Caco-2 (cell line): ENCODE measurements around the gene DHRS9. TPM values are rescaled to one million over a fixed set of nuclear protein-coding genes. Genes with fewer than 3 reads are reported as not detected.

Experiments
- BruUV-seq: library from RNA; stranded (reverse); fragments of 400-500 nt; replicated peaks from 2 replicates; lab custom pipeline; 2021; lab: Mats Ljungman, UMichigan
- CTCF ChIA-PET: fragments of 300-600 bp; sonication (Branson Sonifier 250); formaldehyde crosslinking; loops from one replicate; lab custom pipeline; 2022; ENCODE audit warnings: antibody characterized with exemption; lab: Charles Lee
- POLR2A ChIA-PET: fragments of 300-600 bp; sonication (Branson Sonifier 250); formaldehyde crosslinking; loops from one replicate; lab custom pipeline; 2022; ENCODE audit warnings: antibody characterized with exemption; lab: Charles Lee
- DNase-seq, 2 experiments: peaks; one replicate each; pipeline versions ENCODE4 v3.0.0 to v3.0.0-alpha.2; 2020 to 2022
- H3K27me3 ChIP-seq: replicated peaks from 2 replicates; pipeline ENCODE4 v1.6.0; 2011; ENCODE audit warnings: low read length; ENCODE audit not compliant: control insufficient read depth, insufficient read depth
- H3K36me3 ChIP-seq: 2 replicates; pipeline ENCODE4 v1.5.1; 2011; ENCODE audit warnings: low read length; ENCODE audit not compliant: control insufficient read depth, insufficient read depth
- H3K4me1 ChIP-seq: fragments of 250-450 bp; sonication (Bioruptor Pico); 2 replicates; pipeline ENCODE4 v1.5.1; 2020; ENCODE audit warnings: mild to moderate bottlenecking
- H3K4me3 ChIP-seq: 2 replicates; pipeline ENCODE4 v1.5.1; 2011; ENCODE audit warnings: low read depth, mild to moderate bottlenecking, control low read depth, low read length
- H3K9me3 ChIP-seq: fragments of 250-450 bp; sonication (Bioruptor Pico); 2 replicates; pipeline ENCODE4 v1.5.1; 2020; ENCODE audit warnings: mild to moderate bottlenecking, moderate library complexity
- H3K27ac Mint-ChIP-seq: one replicate; pipeline ENCODE4 v1.8.0; 2022; ENCODE audit warnings: mixed read lengths; ENCODE audit not compliant: unreplicated experiment
- H3K27me3 Mint-ChIP-seq: one replicate; pipeline ENCODE4 v1.8.0; 2022; ENCODE audit warnings: mixed read lengths; ENCODE audit not compliant: insufficient read depth, unreplicated experiment
- H3K36me3 Mint-ChIP-seq: one replicate; pipeline ENCODE4 v1.8.0; 2022; ENCODE audit warnings: mild to moderate bottlenecking, mixed read lengths; ENCODE audit not compliant: insufficient read depth, unreplicated experiment
- H3K4me1 Mint-ChIP-seq: one replicate; pipeline ENCODE4 v1.8.0; 2022; ENCODE audit warnings: low read depth, mixed read lengths; ENCODE audit not compliant: unreplicated experiment
- H3K4me3 Mint-ChIP-seq: one replicate; pipeline ENCODE4 v1.8.0; 2022; ENCODE audit warnings: mild to moderate bottlenecking, moderate library complexity, mixed read lengths; ENCODE audit not compliant: unreplicated experiment
- H3K9me3 Mint-ChIP-seq: one replicate; pipeline ENCODE4 v1.8.0; 2022; ENCODE audit warnings: mixed read lengths; ENCODE audit not compliant: unreplicated experiment
- intact Hi-C: fragments of 100-400 bp; cut with micrococcal nuclease; formaldehyde crosslinking; loops from one replicate; pipeline ENCODE4 v1.10.0; 2022; ENCODE audit not compliant: unreplicated experiment
- total RNA-seq: library from RNA; stranded (reverse); gene quantifications from 2 replicates; pipeline ENCODE4 v1.2.3, GENCODE V29; 2022
- TF ChIP-seq, protein P1 (sequence below), 2 experiments: fragments of 200-600 bp in 1 of 2; IDR thresholded peaks; 1 replicate in 1 of 2; 2 replicates in 1 of 2; pipeline versions ENCODE4 v1.5.1 to v1.8.0; 2011 to 2022; ENCODE audit warnings: antibody characterized with exemption in 1 of 2, control low read depth in 1 of 2, inconsistent platforms in 1 of 2, low read depth in 1 of 2, low read length in 1 of 2, mild to moderate bottlenecking in 1 of 2, moderate library complexity in 1 of 2; ENCODE audit not compliant: insufficient read depth in 1 of 2, severe bottlenecking in 1 of 2, unreplicated experiment in 1 of 2

The DHRS9 gene
- total RNA-seq, 1 experiment from 2014 or later = not detected

DNA sequence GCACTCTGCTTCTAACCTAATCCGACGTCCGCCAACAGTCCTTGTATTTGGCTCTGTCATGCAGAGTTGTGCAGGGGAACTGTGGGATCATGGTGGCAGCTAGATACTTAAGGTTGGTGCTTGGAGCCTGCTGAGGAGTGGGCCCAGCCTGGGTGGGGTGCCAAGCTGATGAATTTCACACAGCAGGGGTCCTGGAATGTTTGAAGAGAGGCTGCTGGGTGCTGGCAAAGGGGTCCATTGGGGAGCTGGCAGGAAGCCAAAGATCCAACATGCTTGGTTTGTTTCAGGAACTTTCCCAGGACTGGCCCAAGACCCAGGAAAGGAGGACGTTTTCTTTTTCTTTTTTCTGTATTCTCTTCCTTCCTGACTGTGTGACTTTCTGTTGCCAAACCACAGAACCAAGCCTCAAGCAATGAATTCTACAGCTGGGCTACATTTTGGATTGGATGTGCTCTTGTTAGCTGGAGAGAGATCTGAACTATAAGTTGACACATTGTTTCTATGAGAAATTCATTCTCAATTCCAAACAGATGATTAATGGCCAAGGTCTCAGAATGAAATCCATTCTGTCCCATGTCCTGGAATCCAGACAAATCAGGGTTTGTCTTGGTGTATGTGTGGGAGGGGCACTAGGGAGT lies 49.9 kb downstream of the DHRS9 start:
- CTCF ChIA-PET = interaction anchor here (1.3 kb wide), 1 partner anchor 13 kb away, joined by 3 read pairs; no protein-coding TSS in a partner anchor

DNA sequence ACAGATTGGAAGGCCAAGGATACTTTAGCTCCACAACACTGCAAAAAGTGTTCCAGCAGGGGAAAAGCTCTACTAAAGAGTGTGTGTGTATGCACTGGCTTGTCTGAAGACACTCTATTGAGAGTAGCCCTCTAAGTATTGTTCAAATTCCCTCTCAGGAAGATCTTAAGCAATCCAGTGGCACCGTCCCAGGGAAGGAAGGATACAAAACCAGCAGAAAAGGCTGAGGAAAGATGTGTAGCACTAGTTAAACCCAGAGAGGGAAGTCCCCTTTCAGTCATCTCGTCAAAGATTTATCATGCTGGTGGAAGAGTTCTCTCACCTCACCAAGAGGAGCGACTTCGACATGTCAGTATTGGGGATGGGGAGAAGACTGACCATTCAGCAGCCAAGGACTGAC lies 50.5 kb downstream of the DHRS9 start:
- Mint-ChIP-seq H3K4me3 (no peak overlapping the region), H3K4me1 (peaks cover 8% of the 10 kb centered on the region), H3K27me3 (no peaks in the 10 kb centered on the region), H3K36me3 (peaks cover 62% of the 10 kb centered on the region), H3K27ac (no peak overlapping the region), H3K9me3 (no peaks in the 10 kb centered on the region)
- H3K36me3 ChIP-seq = no peaks in the 10 kb centered on the region
- intact Hi-C loops = no loop called here
- no peak for DNase-seq
- no peaks in the 10 kb centered on the region for H3K9me3 ChIP-seq
- CTCF ChIA-PET = no interaction called here
- no peaks in the 10 kb centered on the region for H3K4me1 ChIP-seq
- BruUV-seq = no TSS peak
- POLR2A ChIA-PET = no interaction called here
- no peak overlapping the region for H3K4me3 ChIP-seq
- TF ChIP-seq, protein P1, sequence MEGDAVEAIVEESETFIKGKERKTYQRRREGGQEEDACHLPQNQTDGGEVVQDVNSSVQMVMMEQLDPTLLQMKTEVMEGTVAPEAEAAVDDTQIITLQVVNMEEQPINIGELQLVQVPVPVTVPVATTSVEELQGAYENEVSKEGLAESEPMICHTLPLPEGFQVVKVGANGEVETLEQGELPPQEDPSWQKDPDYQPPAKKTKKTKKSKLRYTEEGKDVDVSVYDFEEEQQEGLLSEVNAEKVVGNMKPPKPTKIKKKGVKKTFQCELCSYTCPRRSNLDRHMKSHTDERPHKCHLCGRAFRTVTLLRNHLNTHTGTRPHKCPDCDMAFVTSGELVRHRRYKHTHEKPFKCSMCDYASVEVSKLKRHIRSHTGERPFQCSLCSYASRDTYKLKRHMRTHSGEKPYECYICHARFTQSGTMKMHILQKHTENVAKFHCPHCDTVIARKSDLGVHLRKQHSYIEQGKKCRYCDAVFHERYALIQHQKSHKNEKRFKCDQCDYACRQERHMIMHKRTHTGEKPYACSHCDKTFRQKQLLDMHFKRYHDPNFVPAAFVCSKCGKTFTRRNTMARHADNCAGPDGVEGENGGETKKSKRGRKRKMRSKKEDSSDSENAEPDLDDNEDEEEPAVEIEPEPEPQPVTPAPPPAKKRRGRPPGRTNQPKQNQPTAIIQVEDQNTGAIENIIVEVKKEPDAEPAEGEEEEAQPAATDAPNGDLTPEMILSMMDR (IDR thresholded peaks at IDR 0.05; ENCODE audit: insufficient read depth in 1 of 2, low read depth in 1 of 2, low read length in 1 of 2, severe bottlenecking in 1 of 2, unreplicated experiment in 1 of 2) = no peak
- no peaks in the 10 kb centered on the region for H3K27me3 ChIP-seq

More for the DNA sequence above, 49.9 kb downstream of the DHRS9 start:
- H3K9me3 ChIP-seq = no peaks in the 10 kb centered on the region
- DNase-seq = no peak
- Mint-ChIP-seq H3K36me3 (peaks cover 68% of the 10 kb centered on the region), H3K27me3 (no peaks in the 10 kb centered on the region), H3K27ac (no peak overlapping the region), H3K4me3 (no peak overlapping the region), H3K4me1 (peaks cover 8% of the 10 kb centered on the region), H3K9me3 (no peaks in the 10 kb centered on the region)
- intact Hi-C loops = no loop called here
- POLR2A ChIA-PET = no interaction called here
- no peaks in the 10 kb centered on the region for H3K4me1 ChIP-seq
- TF ChIP-seq, protein P1 (IDR thresholded peaks at IDR 0.05; ENCODE audit: insufficient read depth in 1 of 2, low read depth in 1 of 2, low read length in 1 of 2, severe bottlenecking in 1 of 2, unreplicated experiment in 1 of 2) = no peak
- H3K27me3 ChIP-seq = no peaks in the 10 kb centered on the region
- H3K36me3 ChIP-seq = no peaks in the 10 kb centered on the region
- no peak overlapping the region for H3K4me3 ChIP-seq
- no TSS peak for BruUV-seq

DNA sequence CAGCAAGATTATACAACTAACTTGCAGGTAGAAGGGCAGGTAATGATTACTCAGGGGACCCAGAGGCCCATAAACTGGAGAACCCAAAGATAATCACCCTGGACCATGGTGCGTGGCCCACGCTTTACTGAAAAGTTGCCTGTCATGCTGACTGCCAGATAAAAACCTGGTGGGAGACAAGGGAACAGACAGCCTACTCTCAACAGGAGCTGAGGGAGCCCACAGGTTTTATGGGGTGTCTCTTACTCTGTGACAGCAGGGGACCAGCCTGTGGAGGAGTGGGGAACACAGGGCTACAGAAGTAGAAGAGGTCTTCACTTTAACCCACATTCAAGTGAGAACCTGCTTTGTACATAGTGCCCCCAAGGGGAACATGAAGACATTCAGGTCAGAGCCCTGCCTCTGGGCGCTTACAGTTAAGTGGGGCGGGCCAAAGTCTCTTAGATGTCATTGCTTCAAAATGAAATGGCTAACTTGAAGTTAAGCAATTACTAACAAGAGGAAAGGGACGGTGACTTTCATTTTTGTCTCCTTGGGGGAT lies 60.4 kb downstream of the DHRS9 start:
- H3K27me3 ChIP-seq = no peaks in the 10 kb centered on the region
- no peak overlapping the region for H3K27ac Mint-ChIP-seq
- POLR2A ChIA-PET = no interaction called here
- no peaks in the 10 kb centered on the region for H3K4me1 Mint-ChIP-seq
- CTCF ChIA-PET = no interaction called here
- H3K4me3 Mint-ChIP-seq = no peak overlapping the region
- H3K36me3 Mint-ChIP-seq = peaks cover 54% of the 10 kb centered on the region
- no peaks in the 10 kb centered on the region for H3K4me1 ChIP-seq
- H3K9me3 ChIP-seq = no peaks in the 10 kb centered on the region
- H3K4me3 ChIP-seq = no peak overlapping the region
- no peaks in the 10 kb centered on the region for H3K9me3 Mint-ChIP-seq
- DNase-seq = no peak
- no peaks in the 10 kb centered on the region for H3K36me3 ChIP-seq
- TF ChIP-seq, protein P1 (IDR thresholded peaks at IDR 0.05; ENCODE audit: insufficient read depth in 1 of 2, low read depth in 1 of 2, low read length in 1 of 2, severe bottlenecking in 1 of 2, unreplicated experiment in 1 of 2) = no peak
- intact Hi-C loops = loop anchor here (5.0 kb wide), 1 partner anchor 268 kb away; no protein-coding TSS in a partner anchor
- H3K27me3 Mint-ChIP-seq = no peaks in the 10 kb centered on the region
- BruUV-seq = no TSS peak
